Activated T-helper 1 cell treated with anti-CD3 and anti-CD28 coated beads, Interleukin-2, amount 50 U/mL, for 16 hours (primary cell): ENCODE data around the gene OTULIN.

Source experiments
- DNase-seq, 2 donors: peaks; one replicate each; pipeline ENCODE4 v3.0.0-alpha.2; 2020; ENCODE audit warnings: low read depth in 1 of 2, low spot score in 1 of 2

OTULIN gene

GRCh38 chr5:14741131-14741530 is 76.6 kb downstream of the OTULIN start:
- DNase-seq, result no peak

DNA sequence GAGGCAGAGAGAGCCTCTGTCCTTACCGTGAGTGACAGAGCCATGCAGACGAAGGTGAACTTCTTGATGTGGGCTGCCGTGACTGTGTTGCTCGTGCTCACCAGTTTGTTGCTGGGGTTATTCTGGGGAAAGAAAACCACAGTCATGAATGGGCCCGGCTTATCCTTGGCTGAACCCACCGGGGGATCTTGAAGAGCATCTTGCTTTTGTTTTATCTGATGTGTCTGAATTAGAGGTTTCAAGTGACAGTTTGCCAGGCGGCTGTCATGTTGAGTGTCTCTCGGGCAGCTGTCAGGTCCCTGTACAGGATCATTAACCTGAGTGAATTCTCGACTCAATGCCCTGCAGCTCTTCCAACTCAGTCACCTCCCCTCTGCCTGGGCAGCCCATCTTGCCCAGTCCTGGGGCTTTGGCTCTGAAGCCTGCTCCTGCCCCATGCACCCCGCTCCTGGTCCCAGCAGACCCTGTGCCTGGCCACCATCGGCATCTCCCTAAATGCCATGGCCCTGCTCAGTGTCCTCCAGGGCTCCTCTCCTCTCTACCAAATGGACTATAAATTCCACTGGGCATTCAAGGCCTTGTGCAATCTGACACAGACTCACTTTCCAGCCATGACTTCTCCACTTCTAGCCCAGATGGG is 77.4 kb downstream of the OTULIN start:
- no peak for DNase-seq

DNA sequence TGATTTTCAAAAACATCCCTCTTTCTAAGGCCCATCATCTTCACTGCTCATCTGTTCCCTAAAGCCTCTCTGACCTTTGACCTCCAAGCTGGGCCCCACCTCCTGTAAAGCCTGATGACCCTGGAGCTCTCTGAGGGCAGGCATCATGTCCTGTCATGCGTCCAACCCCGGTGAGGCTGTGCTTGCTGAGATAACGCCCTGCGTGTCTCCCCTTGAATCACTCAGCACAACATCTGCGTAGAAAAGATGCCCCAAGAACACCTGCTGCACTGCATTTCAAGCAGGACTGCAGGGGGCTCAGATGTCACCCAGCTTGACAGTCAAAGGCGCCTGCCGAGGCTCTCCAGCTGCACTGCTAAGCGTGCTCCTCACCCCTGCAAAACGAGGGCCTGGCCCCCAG is 78.0 kb downstream of the OTULIN start:
- no peak for DNase-seq

- DNase-seq, result no peak
Measured at GRCh38 chr5:14743601-14744295, 79.2 kb downstream of the OTULIN start.

- no peak for DNase-seq
Measured at GRCh38 chr5:14744296-14745187, 80.0 kb downstream of the OTULIN start.

DNA sequence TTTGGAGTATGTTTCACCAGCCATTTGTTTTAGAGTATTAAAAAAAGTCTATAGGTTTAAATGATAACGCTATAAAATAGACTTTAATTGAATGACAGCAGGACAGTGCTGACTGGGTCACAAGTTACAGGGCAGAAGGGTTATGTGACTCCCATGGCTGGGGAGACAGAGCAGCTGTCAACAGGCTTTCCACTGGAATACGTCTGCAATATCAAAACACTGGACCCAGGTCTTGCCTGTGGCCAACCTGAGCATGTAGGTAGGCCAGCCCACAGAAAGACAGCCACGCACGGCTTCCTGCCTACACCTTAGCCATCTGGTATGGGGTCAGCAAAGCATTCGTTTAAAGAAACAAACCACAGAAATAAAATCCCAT is 80.7 kb downstream of the OTULIN start:
- DNase-seq, result no peak

DNA sequence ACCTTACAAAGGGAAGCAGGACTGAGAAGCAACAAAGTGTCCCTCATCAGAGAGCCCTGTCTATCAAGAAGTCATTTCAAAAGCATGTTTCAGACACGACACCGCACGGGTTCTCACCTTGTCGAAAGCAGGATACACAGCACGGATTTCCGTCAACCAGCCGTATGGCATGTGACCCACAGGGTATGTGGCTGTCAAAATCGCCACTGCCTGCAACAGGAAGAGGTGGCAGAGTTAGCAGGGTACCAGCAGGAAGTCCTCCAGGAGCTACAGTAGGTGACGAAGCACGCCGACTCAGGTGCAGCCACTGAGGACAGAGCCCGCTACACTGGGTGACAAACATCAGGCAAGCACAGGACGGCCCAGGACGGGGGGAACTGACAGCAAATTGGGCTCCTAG is 81.2 kb downstream of the OTULIN start:
- DNase-seq, result no peak

- no peak for DNase-seq
Measured at GRCh38 chr5:14748180-14748900, 83.8 kb downstream of the OTULIN start.
